Karpas-422 (cell line): ENCODE results near the gene LRPAP1. TPM values are rescaled to one million over a fixed set of nuclear protein-coding genes. Genes with fewer than 3 reads are reported as not detected.
A peak's percentile ranks its signal among the peaks of the same experiment; 100 is the strongest.
"Not testable (repeated sequence)": the region's sequence is repeated elsewhere in the genome, so short reads cannot be mapped to it uniquely, and the experiment has no call there.

Experiments used
- DNase-seq: peaks from one replicate; pipeline ENCODE4 v3.0.0-alpha.2; 2015
- H2AFZ ChIP-seq: fragments of 200-600 bp; sonication (generic); 2 replicates; pipeline ENCODE4 v1.6.1; 2014; ENCODE audit warnings: antibody characterized with exemption, low read length, mixed read lengths
- H3K27ac ChIP-seq: fragments of 200-600 bp; sonication (generic); 2 replicates; pipeline ENCODE4 v1.5.1; 2014; ENCODE audit warnings: mild to moderate bottlenecking, low read length, moderate library complexity
- H3K27me3 ChIP-seq: fragments of 200-600 bp; sonication (generic); 2 replicates; pipeline ENCODE4 v1.6.1; 2014; ENCODE audit warnings: low read length, mixed read lengths
- H3K36me3 ChIP-seq: fragments of 200-600 bp; sonication (generic); 2 replicates; pipeline ENCODE4 v1.6.1; 2014; ENCODE audit warnings: low read length, mixed read lengths; ENCODE audit not compliant: insufficient read depth
- H3K4me1 ChIP-seq: fragments of 200-600 bp; sonication (generic); 2 replicates; pipeline ENCODE4 v1.6.1; 2014; ENCODE audit warnings: mild to moderate bottlenecking, low read length, mixed read lengths
- H3K4me2 ChIP-seq: fragments of 200-600 bp; sonication (generic); 2 replicates; pipeline ENCODE4 v1.6.1; 2014; ENCODE audit warnings: low read length, low read depth, mild to moderate bottlenecking; ENCODE audit not compliant: poor library complexity, severe bottlenecking
- H3K4me3 ChIP-seq: fragments of 200-600 bp; sonication (generic); 2 replicates; pipeline ENCODE4 v1.5.1; 2014; ENCODE audit warnings: mild to moderate bottlenecking, antibody characterized with exemption, low read length, mixed read lengths
- H3K79me2 ChIP-seq: fragments of 200-600 bp; sonication (generic); 2 replicates; pipeline ENCODE4 v1.6.1; 2014; ENCODE audit warnings: mild to moderate bottlenecking, low read length, mixed read lengths
- H3K9ac ChIP-seq: fragments of 200-600 bp; sonication (generic); 2 replicates; pipeline ENCODE4 v1.6.0; 2014; ENCODE audit warnings: low read length
- H3K9me2 ChIP-seq: fragments of 200-600 bp; sonication (generic), shearing (Covaris generic); replicated peaks from 2 replicates; pipeline ENCODE4 v1.6.0; 2014; ENCODE audit warnings: mild to moderate bottlenecking, low read length, moderate library complexity; ENCODE audit not compliant: insufficient read depth
- H3K9me3 ChIP-seq: fragments of 300-700, 200-600 bp; sonication (generic); 2 replicates; pipeline ENCODE4 v1.6.1; 2014; ENCODE audit warnings: low read length, mixed read lengths
- H4K20me1 ChIP-seq: fragments of 200-600 bp; sonication (generic); 2 replicates; pipeline ENCODE4 v1.6.1; 2014; ENCODE audit warnings: mild to moderate bottlenecking, antibody characterized with exemption, low read length, low read depth; ENCODE audit not compliant: insufficient read depth
- total RNA-seq: library from RNA; depleted of rRNA; stranded (reverse); fragments of >200 nt; shearing (Covaris generic); gene quantifications from 2 replicates; pipeline ENCODE4 v1.2.3, GENCODE V29; 2014; ENCODE audit warnings: low replicate concordance; rRNA removed

LRPAP1 gene, protein sequence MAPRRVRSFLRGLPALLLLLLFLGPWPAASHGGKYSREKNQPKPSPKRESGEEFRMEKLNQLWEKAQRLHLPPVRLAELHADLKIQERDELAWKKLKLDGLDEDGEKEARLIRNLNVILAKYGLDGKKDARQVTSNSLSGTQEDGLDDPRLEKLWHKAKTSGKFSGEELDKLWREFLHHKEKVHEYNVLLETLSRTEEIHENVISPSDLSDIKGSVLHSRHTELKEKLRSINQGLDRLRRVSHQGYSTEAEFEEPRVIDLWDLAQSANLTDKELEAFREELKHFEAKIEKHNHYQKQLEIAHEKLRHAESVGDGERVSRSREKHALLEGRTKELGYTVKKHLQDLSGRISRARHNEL
- total RNA-seq, result 15.3 and 57.2 TPM in 2 replicates

DNA sequence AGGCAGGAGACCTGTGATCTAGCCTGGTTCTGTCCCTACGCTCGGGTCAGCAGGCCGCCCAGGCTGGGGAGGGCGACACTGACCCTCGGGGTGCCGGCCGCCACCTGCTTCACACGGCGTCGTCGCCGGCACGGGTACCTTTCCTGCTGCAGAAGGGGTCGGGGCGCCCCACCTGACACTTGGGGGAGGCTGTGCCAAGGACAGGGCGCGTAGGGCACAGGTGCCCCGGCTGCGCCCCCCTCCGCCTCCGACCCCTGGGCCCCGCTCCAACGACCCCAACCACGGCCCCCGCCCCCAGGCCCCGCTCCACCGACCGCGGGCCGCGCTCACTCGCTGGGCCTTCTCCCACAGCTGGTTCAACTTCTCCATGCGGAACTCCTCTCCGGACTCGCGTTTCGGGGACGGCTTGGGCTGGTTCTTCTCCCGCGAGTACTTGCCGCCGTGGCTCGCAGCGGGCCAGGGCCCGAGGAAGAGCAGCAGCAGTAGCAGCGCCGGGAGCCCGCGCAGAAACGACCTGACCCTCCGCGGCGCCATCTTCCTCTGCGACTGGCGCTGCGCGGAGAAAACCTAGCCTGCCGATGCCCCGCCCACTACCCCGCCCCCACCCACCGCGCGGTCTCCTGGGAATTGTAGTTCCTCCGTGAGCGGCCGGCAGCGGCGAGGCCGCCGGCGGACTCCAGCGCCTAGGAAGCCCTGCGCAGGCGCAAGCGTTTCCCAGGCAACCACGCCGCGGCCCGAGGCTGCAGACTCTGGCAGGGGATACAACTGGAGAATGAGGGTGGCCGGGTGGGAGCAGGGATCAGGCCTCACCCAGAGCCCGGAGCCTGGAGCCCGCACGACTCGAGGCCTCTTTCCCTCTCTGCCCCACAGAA lies at the start of gene LRPAP1:
Gene LRPAP1 (minus strand): TSS at position 544 of the 872 bp plus-strand sequence. CDS start 10 bp downstream, at position 534.
- Histone ChIP-seq H4K20me1 (peaks cover 24% of the 10 kb centered on the region; the same call in 1 of the 2 replicates), H3K36me3 (no peaks in the 10 kb centered on the region), H3K9me2 (no peaks in the 10 kb centered on the region), H3K79me2 (peaks cover 46% of the 10 kb centered on the region), H3K27ac (0 out of 2 replicates have a peak within 1 kb of the TSS, but pooled peaks have one; percentile 13), H3K4me2 (peak within 1 kb of the TSS; percentile 82), H3K4me3 (peak within 1 kb of the TSS; percentile 75), H3K4me1 (peaks cover 43% of the 10 kb centered on the region), H3K9ac (peak within 1 kb of the TSS; percentile 86), H3K27me3 (no peaks in the 10 kb centered on the region), H3K9me3 (no peaks in the 10 kb centered on the region), H2AFZ (peak within 1 kb of the TSS; percentile 61; the same call in 1 of the 2 replicates)
- peak; percentile 96 for DNase-seq

DNA sequence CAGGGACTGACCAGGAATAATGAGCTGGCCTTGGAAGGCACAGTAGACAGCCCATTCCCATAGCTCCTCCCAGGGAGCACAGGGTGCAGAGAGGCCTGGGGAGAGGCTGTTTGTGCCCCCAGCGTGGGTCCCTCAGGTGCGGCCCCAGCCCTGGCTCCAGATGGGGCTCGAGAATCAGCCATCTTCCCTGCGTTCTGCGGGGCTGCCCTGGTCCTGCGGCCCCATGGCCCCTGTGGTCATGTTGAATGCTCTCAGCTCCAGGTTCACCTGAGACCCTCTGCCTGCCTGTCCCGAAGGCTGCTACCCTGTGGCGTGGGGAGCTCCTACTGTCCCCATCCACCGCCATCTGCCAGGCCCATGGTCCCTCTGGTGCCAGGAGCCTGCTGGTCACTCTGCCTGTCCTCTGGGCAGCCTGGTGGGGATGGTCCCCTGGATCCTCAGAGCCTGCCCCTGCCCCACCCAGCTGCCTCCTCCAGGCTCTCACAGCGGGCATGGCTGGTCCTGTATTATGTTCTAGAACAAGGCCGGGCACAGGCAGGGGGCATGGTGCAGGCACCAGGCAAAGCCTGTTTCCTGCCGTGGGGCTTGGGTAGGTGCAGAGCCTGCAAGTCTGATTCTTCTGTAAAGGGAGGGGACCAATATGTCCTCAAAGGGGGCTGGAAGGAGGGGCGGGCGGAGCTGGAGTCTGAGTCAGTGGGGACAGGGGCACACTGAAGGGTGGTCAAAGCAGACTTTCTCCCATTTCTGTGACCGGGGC lies 49.3 kb upstream of the LRPAP1 start:
- not testable (repeated sequence) for H2AFZ ChIP-seq, H3K27ac ChIP-seq, H3K9me2 ChIP-seq, H3K4me1 ChIP-seq, H3K79me2 ChIP-seq, H4K20me1 ChIP-seq, H3K36me3 ChIP-seq, H3K4me3 ChIP-seq, H3K27me3 ChIP-seq, H3K9ac ChIP-seq, H3K4me2 ChIP-seq, DNase-seq, H3K9me3 ChIP-seq

DNA sequence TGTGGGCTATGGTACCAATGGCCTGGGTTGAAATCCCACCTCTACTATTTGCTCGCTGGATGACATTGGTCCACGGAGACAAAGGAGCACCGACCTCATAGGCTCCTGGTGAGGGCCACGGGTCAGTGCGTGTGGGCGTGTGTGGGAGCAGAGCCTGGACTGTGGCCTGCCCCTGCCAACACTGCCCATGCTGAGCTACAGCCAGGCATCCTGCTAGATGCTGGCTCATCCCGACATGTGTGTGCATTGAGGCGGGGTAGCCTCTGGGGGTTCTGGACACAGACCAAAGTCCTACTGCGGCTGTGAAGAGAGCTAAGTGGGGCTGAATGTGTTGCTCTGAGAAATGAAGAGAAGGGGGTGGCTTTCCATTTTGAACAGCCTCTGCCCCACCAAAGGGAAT lies 48.6 kb upstream of the LRPAP1 start:
- H3K79me2 ChIP-seq, H3K9ac ChIP-seq, H3K27me3 ChIP-seq, H3K9me2 ChIP-seq, H3K9me3 ChIP-seq, H3K27ac ChIP-seq, H3K4me1 ChIP-seq, H3K4me3 ChIP-seq, H4K20me1 ChIP-seq, H3K4me2 ChIP-seq, DNase-seq, H3K36me3 ChIP-seq, H2AFZ ChIP-seq: not testable (repeated sequence)

GRCh38 chr4:3578527-3579144 lies 46.4 kb upstream of the LRPAP1 start:
- not testable (repeated sequence) for H3K9ac ChIP-seq, DNase-seq, H3K36me3 ChIP-seq, H3K9me2 ChIP-seq, H3K27me3 ChIP-seq, H3K27ac ChIP-seq, H3K79me2 ChIP-seq, H3K4me3 ChIP-seq, H3K4me2 ChIP-seq, H3K4me1 ChIP-seq, H2AFZ ChIP-seq, H3K9me3 ChIP-seq, H4K20me1 ChIP-seq

DNA sequence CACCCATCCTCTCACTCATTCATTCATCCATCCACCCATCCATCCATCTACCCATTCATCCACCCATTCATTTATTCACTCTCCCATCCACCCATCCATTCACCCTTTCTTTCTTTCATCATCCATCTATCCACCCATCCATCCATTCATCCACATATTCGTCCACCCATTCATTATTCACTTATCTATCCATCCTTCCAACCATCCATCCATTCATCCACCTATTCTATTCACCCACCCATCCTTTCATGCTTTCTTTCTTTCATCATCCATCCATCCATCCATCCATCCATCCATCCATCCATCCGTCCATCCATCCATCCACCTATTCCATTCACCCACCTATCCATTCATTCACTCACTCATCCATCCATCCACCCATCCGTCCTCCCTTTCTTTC lies 45.8 kb upstream of the LRPAP1 start:
- not testable (repeated sequence) for H3K4me3 ChIP-seq, H3K9me3 ChIP-seq, H3K4me1 ChIP-seq, DNase-seq, H3K36me3 ChIP-seq, H2AFZ ChIP-seq, H3K27ac ChIP-seq, H3K9ac ChIP-seq, H3K9me2 ChIP-seq, H3K4me2 ChIP-seq, H3K27me3 ChIP-seq, H4K20me1 ChIP-seq, H3K79me2 ChIP-seq

DNA sequence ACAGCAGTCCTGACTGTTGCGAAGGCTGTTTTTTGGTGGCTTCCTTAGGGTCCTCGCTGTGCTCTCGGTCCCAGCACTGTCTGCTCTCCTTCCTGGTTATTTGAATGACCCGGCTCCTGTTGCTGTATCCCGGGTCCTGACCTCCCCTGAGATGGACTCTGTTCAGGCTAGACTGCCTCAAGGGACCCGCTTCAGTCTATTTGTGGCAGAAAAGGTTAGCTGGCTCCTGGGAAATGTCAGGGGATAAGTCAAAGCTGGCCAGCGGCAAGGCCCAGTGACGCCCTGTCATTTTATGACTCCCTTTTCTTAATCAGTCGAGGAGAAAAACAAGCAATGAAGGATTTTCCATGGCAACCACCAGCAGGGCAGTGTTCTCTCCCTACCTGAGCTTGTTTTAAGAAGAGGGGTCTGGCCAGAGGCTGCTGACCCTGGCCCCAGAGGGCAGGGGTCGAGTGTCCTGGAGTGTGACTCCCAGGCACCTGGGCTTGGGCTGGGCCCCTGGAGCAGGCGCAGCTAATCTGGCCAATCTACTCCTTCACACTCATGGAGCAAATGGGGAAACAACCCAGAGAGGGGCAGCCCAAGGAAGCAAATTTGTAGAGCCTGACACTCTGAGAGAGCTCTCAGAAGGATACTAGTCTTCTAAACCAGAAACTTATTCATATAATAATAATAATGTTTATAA lies 45.1 kb upstream of the LRPAP1 start:
- H4K20me1 ChIP-seq, H3K4me1 ChIP-seq, H3K9me3 ChIP-seq, H2AFZ ChIP-seq, H3K4me3 ChIP-seq, H3K9ac ChIP-seq, H3K27ac ChIP-seq, H3K36me3 ChIP-seq, H3K79me2 ChIP-seq, H3K9me2 ChIP-seq, DNase-seq, H3K4me2 ChIP-seq, H3K27me3 ChIP-seq: not testable (repeated sequence)

- not testable (repeated sequence) for H3K9me3 ChIP-seq, DNase-seq, H3K4me2 ChIP-seq, H3K27me3 ChIP-seq, H3K4me3 ChIP-seq, H2AFZ ChIP-seq, H3K36me3 ChIP-seq, H3K4me1 ChIP-seq, H4K20me1 ChIP-seq, H3K9ac ChIP-seq, H3K9me2 ChIP-seq, H3K27ac ChIP-seq, H3K79me2 ChIP-seq
These were observed 44.4 kb upstream of the LRPAP1 start for GRCh38 chr4:3576533-3577207.
